Effector CD4-positive, alpha-beta T cell (primary cell): ENCODE measurements around the gene CCDC57.
A peak's percentile ranks its signal among the peaks of the same experiment; 100 is the strongest.

Experiments used
- DNase-seq: peaks from one replicate; pipeline ENCODE4 v3.0.0-alpha.2; 2020

The CCDC57 gene

DNA sequence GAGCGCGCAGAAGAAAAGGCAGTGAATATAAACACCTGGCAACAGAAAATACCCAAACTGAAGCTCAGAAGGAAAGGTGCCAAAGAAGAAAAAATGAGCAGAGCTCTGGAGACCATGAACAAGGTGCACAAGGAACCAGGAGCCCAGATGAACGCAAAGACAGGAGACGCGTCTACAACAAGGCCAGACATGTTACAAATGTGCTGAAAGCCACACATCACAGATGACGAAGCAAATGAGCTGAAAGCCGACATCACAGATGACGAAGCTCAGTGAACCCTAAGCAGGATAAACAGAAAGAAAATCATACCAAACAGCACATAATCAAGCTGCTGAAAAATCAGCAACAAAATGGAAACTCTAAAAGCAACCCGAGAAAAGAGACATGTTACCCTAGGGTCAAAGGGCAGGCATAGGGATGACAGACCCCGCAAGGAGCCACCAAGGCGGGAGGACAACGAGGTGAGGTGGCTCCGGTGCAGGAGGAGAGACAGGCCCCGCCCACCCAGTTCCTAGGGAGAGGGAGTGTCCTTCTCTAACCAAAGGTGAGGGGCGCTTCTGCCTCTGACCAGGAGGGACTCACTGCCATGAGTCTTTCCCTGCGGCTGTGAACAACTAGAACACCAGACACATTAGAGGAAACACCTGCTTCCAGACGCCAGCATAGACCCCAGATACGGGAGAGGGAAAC is 39.1 kb downstream of the CCDC57 start:
- no peak for DNase-seq

DNA sequence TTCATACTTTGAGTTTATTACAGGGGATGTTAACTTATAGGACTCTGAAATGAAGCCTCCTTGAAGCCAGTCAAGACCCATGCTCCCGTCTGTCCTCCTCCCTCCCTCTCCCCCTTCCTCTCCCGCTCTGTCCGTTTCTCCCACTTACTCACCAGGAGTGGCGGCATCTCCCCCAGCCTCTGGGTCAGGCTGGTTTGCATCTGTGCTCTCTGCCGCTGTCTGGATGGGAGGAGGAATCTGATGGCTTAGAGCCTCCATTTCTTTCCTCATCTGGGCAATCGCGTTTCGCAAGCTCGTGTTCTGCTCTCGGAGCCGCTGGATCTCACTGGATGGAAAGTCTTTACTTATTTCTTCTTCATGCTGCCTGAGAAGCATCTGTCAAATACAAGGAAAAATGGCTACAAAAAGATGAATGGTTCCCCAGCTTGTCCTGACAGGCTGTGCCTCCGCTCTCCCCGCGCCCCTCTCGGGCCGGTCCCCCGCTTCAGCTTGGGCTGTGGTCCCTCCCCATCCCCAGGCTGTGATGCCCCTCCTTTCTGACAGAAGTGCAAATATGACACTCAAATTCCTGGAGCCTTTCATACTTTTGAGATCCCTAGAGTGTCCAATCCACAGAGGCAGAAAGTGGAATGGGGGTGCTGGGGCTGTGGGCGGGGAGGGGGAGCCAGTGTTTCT is 40.0 kb downstream of the CCDC57 start:
- no peak for DNase-seq

DNA sequence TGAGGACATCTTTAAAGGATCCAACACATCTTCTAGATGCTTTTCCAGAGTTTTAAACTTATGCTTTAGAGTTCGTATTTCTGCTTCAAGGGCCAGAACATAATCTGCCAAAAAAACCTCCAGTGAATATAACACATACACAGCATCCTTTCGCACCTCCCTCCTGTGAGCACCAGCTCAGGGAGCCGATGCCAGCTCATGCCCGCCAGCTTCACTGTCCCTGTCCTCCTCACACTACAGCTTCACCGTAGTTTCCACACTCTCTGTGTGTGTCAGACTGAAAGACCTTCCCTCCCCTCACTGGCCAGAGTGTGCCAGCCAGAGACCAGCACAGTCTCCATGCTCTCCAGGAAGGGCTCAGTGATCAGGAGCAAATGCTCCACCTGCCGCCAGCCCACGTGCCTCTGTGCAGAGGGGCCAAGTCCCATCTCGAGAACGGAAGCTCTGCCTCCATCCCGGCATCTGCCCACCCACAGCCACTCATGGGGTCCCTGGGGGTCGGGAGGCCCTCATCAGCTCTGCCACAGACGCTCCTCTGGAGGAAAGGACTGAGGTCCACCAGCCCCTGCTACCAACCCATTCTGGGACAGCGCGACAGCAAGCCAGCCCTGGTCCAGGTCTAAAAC is 40.8 kb downstream of the CCDC57 start:
- DNase-seq = no peak

DNA sequence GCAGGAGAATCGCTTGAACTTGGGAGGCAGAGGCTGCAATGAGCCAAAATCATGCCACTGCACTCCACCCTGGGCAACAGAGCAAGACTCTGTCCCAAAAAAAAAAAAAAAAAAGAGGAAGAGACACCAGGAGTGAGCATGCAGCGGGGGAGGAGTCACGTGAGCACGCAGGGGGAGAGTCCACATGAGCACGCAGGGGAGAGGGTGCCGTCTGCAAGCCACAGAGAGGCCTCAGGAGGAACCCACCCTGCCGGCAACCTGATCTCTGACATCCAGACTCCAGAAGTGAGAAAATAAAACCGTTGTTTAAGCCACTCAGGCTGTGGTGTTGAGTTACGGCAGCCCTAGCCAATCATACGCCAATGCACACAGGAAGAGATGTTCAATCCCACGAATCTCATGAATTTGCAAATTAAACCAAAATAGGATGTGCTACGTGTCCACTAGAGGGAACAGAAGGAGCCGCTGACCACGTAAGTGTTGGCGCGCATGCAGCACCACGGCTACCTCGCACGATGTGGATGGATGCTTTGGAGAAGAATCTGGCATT is 42.2 kb downstream of the CCDC57 start:
- DNase-seq = no peak

DNA sequence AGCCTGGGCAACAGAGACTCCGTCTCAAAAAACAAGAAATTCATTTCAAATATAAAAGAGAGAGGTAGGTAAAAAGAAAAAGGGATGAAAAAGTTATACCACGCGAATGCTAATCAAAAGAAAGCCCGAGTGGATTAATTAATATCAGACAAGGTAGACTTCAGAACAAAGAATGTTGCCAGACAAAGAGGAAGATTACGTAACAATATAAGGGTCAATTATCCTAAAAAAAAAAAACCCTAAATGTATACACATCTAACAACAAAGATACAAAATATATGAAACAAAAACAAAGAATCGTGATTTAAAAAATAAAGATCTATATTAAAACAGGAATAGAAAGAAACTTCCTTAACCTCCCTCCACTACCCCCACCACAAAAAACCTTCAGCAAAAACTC is 44.1 kb downstream of the CCDC57 start:
- DNase-seq = no peak

DNA sequence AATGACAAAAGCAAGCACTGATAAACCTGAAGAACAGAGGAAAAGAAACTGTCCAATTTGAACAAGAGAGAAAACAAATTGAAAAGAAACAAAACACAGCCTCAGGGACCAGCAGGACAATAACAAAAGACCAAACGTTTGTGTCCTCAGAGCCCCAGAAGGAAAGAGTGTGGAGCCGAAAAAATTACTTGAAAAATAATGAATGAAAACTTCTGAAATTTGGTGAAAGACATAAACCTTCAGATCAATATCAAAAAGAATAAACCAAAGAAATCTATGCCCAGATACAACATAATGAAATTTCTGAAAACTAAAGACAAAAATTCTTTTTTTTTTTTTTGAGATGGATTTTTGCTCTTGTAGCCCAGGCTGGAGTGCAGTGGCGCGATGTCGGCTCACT is 45.6 kb downstream of the CCDC57 start:
- no peak for DNase-seq

DNA sequence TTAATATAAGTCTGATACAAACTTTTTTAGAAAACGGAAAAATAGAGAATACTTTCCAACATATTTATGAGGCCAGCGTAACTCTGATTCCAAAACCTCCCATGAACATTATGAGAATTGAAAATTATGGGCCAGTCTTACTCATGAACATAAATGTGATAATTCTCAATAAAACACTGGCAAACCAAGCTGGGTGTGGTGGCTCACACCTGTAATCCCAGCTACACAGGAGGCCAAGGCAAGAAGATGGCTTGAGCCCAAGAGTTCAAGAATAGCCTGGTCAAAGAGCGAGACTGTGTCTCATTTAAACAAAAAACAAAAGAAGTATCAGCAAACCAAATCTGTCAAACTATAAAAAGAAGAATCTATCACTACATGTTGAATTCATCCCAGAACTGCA is 47.8 kb downstream of the CCDC57 start:
- DNase-seq = no peak

DNA sequence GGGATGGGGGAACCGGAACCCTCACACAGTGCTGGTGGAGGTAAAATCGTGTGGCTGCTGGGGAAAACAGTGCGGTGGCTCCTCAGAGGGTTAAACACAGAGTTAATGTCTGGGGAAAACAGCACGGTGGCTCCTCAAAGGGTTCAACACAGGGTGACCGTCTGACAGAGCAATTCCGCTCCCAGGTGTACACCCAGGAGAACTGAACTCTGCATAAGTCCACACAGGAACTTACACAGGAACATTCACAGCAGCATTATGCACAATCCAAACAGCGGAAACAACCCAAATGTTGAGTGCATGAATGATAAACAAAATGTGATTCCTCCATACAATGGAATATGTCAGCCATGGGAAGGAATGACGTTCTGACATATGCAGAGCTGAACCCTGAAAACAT is 51.4 kb downstream of the CCDC57 start:
- DNase-seq = no peak

DNA sequence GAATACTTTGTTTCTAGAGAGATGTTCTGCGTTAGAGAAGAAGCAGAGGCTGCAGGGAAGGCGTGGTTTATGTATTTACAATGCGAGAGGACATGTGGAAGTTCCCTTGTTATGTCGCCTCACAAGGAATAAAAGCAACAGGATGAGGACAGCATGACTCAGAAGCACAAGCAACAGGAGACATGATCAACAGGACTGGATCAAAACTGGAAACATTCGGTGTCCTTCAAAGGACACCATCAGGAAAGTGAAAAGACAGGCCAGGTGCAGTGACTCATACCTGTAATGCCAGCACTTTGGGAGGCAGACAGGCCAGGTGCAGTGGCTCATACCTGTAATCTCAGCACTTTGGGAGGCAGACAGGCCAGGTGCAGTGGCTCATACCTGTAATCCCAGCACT is 52.6 kb downstream of the CCDC57 start:
- DNase-seq = no peak

DNA sequence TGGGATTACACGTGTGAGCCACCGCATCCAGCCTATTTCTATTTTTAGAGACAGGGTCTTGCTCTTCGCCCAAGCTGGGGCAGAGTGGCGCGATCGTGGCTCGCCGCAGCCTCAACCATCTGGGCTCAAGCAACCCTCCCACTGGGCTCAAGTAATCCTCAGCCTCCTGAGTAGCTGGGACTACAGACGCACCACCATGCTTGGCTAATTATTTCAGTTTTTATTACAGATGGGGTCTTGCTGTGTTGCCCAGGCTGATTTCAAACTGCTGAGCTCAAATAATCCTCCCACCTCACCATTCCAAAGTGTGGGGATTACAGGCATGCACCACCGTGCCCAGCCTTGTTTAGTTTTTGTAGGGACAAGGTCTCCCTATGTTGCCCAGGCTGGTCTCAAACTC is 53.8 kb downstream of the CCDC57 start:
- no peak for DNase-seq

DNA sequence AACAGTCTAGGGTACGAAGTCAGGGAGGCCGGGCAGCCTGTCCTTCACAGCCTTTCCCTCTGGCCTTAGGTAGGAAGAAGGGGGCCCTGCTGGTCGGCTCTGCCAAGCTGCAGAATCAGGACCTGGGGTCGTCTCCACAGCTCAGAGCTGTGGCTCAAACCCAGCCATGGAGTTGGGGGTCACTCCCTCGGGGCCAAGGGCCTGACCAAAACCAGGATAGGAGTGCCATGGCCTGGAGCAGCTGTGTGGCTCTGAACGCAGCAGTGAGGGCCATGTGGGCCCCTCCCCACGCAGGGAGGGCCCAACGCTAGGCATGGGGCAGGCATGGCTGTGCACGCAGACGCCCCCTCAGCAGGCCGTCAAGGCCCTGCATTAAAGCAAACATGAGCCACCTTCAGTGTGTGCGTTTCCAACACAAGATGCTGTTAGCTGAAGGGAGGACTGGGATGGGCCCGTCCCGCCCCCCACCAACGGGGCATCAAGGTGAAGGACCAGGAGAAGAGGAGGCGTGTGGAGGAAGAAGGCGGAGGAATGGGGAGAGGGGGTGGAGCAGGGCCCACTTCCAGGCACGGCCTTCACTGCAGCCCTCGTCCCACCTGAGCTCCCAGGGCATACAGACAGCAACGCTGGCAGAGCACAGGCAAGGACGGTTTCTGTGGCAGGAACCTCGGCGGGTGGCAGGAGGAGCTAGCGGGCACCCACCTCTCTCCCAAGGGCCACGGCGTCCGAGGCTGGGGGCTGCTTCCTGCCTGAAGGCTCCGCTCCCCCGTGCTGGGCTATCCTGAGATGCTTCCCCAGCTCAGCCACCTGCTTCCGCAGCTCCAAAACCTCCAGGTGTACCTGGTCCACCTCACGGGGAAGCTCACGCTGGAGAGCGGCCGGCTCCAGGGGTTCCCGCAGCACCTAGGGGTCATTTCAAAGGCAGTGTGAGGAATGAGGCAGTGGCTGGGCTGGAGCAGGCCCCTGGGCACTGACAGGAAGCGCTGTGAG is 55.3 kb downstream of the CCDC57 start:
- DNase-seq = no peak

DNA sequence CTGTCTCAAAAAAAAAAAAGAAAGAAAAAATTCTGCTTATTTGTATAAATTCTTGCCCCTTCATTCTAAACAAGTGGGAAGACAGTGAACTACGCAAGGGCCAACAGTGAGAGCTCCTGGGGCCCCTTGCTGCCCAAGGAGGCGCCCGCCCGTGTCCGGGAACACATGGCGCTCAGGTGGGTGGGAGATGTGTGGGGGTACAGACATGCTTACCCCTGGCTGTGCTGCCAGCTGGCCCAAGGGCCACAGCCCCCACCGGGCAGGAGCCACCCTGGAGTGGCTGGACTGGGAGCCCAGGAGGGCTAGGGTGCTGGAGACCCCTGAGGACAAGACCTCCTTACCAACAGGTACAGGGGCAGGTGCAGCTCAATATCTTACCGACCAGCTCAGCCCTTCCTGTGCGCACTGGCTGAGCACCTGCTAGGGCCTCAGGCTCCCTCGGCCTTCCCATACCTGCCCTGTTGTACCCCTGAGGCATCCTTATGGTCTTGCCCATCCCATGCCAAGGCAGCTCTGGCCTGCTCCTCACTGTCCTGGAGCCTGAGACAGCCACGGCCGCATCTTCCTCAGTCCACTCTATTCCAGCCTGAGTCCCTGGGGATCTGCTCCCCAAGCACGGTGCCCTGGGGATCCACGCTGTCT is 56.2 kb downstream of the CCDC57 start:
- no peak for DNase-seq

DNA sequence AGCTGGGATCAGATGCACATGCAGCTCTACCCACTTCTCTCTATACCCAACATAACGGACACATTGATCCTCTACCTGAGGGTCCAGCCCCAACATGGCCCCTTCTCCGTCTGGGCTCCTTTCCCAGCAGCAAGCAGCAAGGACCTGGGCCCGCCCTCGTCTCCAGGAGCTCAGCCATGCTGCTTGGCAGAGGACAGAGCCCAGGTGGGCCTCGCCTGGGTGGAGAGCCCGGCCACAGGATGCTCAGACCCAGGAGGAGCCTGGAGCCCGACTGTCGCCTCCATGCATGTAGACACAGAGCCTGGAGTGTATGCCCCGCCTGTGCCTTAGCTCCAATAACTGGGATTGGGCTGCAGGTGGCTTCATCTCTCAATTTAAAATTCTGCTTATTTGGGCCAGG is 57.0 kb downstream of the CCDC57 start:
- no peak for DNase-seq

DNA sequence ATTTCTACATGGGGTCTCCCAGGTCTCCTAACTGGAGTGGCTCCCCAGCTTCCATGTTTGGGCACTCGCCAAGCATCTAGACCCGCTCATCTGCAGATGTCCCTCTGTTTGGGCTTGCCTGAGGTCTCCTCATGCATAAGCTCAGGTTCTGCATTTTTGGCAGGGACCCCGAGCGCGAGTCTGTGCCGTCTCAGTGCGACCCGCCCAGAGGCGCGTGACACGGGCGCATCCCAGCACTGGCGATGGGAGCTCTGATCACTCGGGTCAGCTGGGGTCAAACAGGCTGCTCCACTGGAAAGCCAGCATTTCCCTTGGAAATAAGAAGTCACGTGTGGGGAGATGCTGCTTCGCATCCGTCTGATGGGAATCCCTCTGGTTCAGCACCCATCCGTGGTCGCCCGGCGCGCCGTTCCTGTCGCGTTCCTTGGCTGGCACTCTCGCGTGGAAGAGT is 57.7 kb downstream of the CCDC57 start:
- DNase-seq = no peak

DNA sequence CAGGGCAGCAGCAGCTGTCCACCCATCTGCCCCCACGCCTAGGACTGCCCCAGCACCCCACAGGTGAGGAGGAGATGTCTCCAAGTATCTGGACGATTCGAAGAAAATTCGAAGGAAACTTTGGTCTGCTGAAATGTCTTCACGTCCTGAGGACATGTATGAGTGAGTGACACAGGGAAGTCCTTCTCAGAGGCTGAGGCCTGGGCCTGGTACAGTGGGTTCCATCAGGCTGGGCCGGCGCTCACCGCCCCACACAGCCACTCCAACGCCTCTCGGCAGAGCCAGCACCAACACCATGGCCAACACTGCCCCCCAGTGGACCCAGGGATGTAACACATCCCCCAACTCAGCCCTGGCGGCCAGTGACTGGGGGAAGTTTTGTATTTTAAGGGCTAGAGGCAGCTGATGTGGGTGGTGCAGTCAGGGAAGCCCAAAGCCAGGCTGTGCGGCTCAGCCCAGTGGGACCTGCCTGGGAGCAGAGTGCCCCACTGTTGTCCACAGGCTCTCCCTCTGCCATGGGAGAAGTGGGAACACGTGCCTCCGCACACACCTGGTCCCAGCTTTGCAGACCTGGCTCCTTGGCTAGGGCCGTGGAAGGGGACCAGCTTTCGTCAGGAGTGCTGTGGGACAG is 58.8 kb downstream of the CCDC57 start:
- DNase-seq = peak; percentile 82

DNA sequence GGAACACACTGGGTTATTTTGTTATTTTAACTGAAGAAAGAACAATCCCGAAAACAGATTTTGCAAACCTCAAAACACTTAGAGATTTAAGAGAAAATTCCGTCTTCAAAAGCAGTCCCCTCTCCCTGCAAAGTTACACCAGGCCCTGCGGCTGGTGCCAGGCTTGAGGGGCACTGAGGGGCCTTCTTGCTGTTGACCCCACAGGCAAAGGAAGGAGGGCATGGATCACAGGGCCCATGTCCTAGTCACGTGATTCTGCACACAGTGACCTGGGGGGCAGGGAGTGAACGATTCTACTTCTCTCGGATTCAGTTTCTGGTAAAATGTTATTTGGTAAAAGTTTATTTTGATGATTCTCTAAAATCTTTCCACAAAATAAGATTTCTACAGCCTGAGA is 59.3 kb downstream of the CCDC57 start:
- DNase-seq = no peak

DNA sequence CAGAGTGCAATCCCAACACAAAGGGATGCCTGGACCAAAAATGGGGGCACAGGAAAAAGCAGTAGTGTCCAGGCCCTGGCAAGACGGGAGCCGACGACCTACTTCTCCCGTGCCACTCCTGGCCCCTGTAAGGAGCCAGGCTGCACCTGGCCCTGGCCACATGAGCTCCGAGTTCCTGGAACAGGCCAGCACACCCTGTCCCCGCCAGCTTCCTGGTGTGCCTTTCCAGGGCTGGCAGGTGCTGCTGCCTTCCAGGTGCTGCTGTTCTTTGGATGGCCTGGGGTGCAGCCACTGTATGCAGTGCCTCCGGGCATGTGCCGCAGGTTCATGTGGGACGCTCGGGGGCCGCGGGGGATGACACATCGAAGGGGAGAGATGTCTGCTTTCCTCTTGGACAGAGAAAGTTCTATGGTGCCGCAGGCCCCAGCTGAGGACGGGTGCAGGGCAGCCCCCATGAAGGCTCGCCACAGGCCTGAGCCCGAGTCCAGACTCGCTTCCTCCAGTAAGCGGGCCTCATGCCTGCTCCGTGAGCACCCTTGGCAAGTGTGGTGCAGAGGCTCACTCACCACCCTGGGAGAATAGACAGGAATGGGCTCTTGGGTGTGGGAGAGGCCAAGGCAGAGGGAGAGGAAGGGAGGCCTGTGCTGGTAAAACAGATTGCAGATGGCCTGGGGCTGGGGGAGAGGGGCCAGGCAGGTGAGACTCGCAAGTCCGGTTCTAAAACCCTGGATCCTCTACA is 59.9 kb downstream of the CCDC57 start:
- DNase-seq = no peak

DNA sequence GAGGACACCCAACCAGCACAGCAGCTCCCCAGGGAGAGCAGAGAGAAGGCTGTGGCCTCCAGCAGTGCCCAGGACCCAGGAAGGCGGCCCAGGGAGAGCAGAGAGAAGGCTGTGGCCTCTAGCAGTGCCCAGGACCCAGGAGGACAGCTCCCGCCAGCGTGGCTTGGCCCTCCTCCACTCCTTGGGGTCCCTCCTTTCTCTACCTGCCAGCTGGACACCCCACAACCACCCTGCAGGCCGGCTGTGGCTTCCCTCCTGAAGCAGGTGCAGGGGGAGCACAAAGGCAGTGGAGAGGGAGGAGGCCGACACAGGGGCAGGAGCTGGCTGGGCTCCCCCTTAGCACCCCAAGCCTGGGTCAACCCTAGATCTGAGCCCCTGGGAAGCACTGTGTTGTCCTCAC is 60.5 kb downstream of the CCDC57 start:
- no peak for DNase-seq

DNA sequence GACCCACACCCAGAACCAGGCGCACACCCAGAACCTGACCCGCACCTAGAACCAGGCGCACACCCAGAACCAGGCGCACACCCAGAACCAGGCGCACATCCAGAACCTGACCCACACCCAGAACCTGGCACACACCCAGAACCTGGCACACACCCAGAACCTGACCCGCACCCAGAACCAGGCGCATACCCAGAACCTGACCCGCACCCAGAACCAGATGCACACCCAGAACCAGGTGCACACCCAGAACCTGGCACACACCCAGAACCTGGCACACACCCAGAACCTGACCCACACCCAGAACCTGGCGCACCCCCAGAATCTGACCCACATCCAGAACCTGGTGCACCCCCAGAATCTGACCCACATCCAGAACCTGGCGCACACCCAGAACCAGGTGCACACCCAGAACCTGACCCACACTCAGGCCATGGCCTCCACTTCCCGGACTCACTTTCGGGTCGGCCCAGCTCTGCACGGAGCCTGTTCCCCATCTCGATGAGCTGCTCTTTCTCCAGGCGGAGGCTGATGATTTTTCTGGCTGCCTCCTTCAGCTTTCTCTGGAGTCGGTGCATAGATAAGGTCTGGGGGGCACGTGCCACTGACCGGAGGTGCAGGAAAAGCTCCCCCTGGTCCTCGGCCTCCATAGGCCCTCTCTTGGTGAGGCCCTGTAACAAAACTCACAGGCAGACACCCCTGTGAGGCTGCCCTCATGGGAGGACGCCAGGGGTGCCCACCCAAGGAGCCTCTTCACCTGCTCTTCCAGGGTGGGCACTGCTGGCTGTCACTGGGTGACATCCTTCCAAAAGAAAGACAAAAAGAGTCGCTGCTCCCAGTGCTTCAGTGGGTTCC is 61.3 kb downstream of the CCDC57 start:
- no peak for DNase-seq
